Smooth muscle cell of the brain vasculature (primary cell): ENCODE measurements around the gene CD68.
"Not testable (repeated sequence)": the region's sequence is repeated elsewhere in the genome, so short reads cannot be mapped to it uniquely, and the experiment has no call there.

Source experiments
- DNase-seq: peaks from one replicate; pipeline ENCODE4 v3.0.0-alpha.2; 2012; ENCODE audit warnings: low read depth, low spot score

CD68 gene

DNA sequence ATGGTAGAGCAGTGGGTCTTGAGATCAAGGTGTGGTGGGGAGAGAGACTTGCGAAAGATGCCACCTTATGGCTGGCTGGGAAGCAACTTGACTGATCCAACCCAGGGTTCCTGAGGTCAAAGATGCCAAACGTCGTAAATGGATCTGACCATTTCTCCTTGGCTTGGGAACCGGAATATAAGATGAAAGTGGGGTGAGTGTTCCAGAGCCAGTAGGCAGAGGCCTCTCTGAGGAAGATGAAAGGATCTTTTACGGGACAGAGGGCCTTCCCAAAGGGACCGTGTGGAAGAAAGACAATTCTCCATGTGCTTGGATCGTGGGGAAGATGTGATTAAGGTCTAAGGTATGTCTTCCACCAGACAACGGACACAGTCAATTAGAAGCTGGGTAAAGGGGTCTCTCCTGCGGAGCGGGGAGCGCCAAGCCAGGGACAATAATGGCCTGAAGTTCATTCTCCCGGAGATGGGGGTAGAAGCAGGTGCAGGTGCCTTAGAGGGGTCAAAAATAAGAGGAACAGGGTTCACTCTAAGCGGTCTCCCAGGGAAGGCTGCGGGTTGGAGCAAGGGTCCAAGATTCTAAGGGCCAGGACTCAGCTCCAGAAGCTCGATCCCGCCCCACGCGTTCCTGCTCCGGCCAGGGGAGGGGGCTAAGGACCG lies 34.5 kb downstream of the CD68 start:
- no peak for DNase-seq

DNA sequence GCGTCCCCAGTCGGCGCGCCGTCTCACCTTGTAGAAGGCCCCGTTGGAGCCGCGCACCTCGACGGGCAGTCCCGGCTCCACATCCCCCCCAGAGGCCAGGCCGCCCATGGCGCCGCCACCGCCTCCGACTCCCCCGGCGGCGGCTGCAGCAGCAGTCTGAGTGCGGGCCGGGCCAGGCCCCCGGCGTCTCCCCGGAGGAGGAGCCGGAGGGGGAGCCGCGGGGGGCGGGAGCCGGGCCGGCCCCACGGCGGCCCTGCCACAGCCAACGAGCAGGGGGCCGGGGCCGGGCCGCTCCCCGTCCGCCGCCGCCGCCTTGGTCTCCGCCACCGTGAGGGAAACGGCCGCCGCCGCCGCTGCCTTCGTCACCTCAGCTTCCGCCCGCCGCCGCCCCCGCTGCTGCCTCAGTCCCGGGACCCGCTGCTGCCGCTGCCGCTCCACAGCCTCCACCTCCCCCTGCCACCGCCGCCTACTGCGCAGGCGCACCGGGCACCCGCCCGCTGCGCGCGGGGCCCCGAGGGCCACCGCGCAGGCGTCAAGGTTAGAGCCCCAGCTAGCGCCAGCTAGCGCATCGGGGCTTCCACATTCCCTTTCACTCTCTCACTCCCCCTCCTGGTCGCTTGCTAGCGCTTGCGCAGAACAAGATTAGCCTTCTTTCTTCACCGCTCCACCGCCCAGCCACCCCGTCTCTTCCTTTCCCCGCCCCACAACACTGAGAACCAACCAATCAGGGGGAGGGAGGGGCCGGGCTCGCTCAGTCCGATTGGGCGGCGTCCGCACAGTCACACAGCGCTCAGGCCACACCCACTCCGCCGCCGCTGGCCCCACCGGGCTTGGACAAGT lies 35.2 kb downstream of the CD68 start, which contains the start of gene FXR2:
Gene FXR2, minus strand, starts transcription at position 473 of the 840 bp plus-strand sequence. Its CDS starts 365 bp downstream, at position 108.
- peak; percentile 100 for DNase-seq

DNA sequence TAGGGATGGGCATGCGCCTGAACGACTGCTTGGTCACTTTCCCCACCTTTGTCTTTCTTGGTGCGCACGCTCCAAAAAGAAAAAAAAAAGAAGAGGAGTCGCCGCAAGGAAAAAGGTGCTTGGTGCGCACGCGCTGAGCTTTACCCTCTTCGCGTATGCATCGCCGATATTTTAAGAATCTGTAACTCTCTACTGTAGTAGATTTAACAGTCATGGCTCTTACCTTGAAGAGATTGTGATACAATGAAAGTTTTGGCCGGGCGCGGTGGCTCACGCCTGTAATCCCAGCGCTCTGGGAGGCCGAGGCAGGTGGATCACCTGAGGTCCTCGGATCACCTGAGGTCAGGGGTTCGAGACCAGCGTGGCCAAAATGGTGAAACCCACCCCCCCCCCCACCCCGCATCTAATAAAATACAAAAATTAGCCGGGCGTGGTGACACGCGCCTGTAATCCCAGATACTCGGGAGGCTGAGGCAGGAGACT lies 35.9 kb downstream of the CD68 start:
- DNase-seq = no peak

DNA sequence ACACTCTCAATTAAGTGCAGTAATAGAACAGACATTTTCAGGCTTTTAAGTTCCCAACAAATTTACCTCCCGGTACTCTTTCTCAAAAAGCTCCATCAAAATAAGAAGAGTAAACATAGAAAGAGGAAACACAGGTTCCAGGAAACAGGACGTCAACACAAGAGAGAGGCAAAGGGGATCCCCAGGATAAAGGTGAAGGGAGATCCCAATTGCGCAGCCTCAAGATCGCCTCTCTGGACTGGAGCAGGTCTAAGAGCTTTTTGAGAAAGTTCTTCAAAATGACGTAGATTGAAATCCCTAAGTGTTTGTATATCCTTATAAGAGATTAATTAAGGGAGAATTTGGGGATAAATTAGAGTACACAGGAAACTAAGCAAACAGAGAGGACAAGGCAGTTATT lies 39.2 kb downstream of the CD68 start:
- no peak for DNase-seq

DNA sequence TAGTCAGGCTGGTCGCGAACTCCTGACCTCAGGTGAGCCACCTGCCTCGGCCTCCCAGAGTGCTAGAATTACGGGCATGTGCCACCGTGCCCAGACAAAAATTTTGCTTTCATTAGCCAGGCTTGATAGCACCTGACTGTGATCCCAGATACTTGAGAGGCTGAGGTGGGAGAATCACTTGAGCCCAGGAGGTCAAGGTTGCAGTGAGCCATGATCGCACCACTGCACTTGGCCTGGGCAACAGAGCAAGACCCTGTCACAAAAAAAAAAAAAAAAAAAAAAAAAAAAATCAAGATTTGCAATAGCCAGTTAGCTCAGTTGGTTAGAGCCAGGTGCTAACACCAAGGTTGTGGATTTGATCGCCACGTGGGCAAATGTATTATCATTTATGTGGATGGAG lies 41.4 kb downstream of the CD68 start:
- DNase-seq = no peak

DNA sequence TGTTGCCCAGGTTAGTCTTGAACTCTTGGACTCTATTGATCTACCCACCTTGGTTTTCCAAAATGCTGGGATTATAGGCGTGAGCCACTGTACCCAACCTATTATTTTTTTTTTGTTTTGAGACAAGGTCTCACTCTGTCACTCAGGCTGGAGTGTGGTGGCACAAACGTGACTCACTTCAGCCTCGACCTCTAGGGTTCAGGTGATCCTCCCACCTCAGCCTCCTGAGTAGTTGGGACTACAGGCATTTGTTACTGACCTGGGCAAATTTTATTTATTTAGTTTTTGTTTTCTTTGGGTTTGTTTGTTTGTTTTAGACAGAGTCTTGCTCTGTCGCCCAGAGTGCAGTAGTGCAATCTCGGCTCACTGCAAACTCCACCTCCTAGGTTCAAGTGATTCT lies 44.2 kb downstream of the CD68 start:
- DNase-seq = no peak

DNA sequence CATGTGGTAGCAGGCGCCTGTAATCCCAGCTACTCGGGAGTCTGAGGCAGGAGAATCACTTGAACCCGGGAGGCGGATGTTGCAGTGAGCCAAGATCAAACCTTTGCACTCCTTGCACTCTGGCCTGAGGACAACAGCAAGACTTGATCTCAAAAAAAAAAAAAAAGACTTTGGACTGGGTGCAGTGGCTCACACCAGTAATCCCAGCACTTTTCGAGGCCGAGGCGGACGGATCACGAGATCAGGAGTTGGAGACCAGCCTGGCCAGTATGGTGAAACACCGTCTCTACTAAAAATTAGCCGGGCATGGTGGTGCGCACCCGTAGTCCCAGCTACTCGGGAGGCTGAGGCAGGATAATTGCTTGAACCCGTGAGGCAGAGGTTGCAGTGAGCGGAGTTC lies 46.3 kb downstream of the CD68 start:
- DNase-seq = not testable (repeated sequence)

DNA sequence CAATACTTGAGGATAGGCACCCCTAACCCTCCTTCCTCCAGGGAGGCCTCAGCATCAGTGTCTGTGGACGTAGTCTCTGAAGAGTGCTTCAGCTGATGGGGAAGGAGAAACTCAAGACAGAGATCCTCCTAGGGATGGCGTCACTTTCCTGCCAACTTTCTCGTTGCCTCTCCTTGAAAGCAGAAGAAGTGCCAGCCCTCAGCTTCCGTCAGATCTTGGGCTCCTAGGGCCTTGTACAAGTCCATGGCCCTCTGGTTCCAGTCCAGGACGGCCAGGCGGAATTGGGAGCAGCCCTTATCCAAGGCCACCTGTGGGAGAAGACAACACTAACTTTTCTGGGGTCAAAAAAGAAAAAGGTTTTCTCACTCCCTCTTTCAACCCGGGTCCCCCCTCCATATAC lies 46.9 kb downstream of the CD68 start:
- no peak for DNase-seq

DNA sequence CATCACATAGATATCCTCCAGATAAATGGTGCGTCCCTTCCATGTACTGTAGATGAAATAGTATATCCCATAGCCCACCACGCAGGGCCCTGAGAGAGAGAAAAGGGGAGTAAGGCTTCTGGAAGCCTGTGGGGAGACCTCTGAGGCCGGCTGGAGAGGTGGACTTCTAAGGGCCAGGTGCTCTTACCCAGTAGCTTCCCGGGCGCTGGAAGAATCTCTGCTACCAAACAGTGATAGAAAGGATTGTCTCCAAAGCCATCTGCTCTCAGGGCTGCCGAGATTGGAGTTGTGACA lies 47.5 kb downstream of the CD68 start:
- no peak for DNase-seq

DNA sequence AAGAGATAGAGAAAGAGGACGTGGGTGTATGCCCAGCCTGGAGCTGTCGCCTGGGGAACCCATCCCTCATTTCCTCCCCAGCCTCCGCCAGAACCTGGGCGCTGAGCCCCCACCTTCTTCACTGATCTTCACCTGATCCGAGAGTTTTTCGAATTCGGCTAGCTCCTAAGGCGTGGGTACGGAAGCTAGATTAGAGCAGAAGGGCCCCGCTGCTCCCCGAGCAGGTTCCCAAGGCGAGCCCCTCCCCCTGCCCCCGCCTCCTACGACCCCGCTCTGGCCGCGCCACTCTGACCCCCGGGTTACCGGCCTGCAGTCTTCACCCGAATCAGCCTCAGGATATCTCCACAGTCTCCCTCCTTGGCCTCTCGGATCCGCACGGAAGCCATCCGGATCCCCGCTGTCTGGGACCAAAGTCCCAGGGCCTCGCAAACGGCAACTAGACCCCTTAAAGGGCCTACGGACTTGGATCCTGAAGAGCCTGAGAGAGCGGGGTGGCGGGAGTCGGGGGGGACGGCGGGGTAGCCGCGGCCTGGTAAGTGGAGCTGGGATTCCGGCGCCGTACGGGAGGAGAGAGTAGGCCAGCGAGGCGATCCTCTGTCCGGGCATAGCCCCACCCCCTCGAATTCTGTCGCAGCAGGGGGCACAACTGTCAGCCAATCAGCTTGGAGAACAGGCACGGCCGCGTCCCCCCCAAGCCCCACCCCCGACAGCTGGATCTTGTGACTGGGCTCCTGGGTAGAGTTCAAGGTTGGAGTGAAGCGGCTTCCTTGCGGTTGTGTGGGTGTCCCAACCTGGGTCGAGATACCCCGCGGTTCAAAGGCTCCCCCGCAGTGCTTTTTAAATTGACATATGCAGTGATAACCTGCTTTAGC lies 48.0 kb downstream of the CD68 start, which contains the start of gene SAT2:
Gene SAT2, minus strand, starts transcription at position 572 of the 872 bp plus-strand sequence. Its CDS starts 186 bp downstream, at position 386.
- DNase-seq = peak; percentile 91

DNA sequence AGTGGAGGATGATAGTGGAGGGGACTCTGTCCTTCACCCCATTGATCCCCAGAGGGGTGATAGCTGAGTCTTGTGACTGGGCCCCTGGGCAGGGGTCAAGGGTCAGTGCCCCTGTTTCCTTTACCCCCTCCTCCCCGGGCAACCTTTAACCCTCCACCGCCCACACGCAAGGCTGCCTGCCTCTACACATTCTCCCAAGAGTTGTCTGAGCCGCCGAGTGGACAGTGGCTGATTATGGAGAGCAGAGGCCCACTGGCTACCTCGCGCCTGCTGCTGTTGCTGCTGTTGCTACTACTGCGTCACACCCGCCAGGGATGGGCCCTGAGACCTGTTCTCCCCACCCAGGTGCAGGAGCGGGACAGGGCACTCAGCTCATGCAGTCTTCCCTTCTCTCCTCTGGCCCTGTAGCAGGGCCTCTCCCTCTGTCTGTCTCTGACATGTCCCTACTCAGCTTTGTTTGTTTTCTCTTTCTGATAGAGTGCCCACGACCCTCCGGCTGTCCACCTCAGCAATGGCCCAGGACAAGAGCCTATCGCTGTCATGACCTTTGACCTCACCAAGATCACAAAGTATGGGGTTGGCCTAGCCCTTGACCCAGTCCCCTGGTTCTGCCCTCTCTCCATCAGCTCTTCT lies 50.6 kb downstream of the CD68 start, which contains the start of gene SHBG:
Gene SHBG, plus strand, starts transcription at position 197 of the 633 bp plus-strand sequence. Its CDS starts 38 bp downstream, at position 235.
- no peak for DNase-seq
